HUDEP-2 (cell line): ENCODE data around the gene RPS6KL1.

Experiments used
- DNase-seq, 76 experiments: peaks; one replicate each; lab custom pipeline; 2025; ENCODE audit not compliant: unreplicated experiment in 76 of 76; lab: John Stamatoyannopoulos, UW

Gene RPS6KL1

DNA sequence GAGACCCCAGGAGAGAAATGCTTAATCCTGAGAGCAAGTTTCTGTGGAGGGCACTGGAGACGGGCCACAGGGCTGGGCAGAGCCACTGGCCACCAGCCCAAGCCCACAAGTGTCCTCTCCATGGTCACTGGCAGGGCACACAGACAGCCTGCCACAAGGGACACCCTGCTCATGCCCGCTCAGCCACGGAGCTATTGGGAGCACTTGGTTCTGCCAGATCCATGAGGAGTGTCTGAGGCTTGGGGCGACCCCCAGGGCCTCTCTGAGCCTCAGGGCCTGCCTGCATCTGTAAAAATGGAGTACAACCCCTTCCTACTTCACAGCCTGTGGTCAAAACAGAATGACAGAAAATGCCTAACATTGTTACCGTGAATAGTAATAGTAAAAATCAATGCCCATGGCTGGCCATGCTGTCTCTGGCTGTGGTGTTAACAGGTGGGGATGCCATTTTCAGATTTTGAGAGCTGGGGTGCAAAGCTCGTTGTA, 29.2 kb upstream of the RPS6KL1 start:
- no peak for DNase-seq

DNA sequence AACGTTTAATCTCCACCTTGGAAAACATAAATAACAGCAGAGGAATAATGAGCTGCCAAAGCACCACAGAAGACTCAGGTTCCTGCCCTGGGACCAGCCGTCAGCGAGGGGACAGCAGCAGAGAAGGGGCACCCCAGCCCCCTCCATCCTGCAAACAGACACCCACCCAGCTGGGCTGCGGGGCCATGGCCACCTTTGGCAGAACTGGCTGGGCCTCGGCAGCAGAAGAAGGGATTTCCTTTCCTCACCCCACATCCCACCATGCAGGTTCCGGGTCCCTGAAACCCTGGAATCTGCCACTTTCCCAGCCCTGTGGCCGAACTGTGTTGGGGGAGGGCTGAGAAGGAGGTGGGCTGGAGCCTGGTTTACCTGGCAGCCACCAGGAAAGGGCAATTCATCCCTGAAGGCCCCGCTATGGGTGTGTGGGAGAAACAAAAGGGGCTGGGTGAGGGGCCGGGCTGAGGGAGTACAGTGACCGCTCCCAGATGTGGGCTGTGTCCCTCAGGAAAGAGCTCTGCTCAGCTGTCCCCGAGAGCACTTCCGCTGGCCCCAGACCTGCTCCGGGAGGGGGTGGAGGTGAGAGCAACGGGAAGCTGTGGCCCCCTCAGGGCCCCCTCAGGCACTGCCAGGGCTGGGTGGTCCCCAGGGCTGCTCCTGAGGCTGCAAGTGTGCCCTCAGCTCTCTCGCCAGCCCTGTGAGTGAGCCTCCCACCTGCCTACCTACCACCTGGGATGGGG, 28.6 kb upstream of the RPS6KL1 start:
- DNase-seq, result no peak

DNA sequence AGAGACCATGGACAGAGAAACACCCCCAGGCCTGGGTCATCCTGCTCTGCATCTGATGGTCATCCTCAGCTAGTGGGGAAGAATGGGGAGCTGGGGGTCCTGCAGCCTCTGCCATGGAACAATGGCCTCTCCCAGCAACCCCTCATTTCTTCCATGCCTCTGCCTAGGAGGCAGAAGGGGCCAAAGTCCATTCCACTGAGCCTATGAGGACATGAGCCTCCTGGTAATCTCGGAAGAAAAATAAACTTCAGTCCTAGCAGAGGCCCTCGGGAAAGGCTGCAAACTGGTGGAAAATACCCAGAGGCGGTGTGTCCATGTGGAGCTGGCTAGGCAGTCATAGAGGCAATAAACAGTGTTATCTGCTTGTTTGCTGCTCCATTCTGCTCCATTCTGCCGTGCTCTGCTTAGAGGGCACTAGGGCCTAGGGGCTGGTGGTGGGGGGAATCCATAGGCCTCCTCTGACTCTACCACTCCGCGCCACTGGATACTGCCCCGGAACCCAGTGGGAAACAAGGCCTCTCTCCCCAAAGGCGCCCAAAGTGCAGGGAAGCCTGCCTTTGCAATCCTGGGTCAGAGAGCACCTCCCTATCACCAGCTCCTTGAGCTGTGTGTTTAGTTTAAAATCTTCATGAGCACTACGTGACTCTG, 27.9 kb upstream of the RPS6KL1 start:
- no peak for DNase-seq

DNA sequence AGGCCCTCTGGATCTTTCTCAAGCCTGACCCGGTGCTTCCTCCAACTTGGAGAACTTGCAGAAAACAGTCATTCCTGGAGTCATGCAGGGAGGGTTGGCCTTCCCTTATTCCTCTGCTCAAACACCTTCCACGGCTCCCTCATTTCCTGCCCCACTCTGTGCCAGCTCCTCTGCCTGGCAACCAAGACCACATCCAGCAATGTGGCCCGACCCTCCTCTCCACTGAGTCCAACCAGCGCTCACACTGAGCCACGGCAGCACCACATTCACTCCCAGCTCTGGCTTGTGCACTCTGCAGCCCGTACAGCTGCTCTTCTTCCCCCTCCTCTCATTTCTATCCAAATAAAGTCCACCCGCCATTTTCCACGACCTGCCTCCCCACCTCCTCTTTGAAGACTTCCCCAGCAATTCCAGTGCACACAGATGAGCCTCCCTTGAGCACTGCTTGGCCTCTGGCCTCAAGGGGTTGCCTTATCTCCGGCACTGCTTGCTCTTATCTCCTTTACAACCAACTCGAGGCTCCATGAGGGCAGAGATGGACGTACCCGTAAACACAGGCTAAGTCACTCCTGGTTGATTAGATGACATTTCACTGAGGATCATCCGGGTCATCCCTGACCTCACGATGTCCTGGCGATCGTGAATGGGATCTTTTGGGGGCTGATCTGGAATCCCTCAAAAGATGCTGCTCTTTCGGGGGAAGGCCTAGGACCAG, 27.0 kb upstream of the RPS6KL1 start:
- peak in 26 of 76 experiments; percentile 5 to 55 (median 26) for DNase-seq

DNA sequence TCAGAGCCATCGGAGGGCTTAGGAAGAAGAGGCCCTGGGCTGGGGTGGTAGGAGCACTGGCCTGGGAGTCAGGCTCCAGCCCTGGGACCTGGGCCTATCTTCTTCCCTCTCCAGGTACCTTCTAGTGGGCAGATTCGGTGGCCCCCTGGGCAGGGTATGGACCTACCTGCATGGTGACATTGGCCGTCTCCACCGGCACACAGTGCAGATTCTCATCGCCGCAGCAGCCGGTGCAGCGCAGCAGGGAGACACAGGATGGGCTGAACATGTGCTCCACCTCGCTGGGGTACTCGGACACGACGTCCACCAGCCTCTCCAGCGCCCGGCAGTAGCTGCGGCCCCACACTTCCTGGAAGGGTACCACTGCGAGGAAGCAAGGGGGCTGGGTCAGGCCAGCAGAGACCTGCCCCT, 26.1 kb upstream of the RPS6KL1 start:
- no peak for DNase-seq

DNA sequence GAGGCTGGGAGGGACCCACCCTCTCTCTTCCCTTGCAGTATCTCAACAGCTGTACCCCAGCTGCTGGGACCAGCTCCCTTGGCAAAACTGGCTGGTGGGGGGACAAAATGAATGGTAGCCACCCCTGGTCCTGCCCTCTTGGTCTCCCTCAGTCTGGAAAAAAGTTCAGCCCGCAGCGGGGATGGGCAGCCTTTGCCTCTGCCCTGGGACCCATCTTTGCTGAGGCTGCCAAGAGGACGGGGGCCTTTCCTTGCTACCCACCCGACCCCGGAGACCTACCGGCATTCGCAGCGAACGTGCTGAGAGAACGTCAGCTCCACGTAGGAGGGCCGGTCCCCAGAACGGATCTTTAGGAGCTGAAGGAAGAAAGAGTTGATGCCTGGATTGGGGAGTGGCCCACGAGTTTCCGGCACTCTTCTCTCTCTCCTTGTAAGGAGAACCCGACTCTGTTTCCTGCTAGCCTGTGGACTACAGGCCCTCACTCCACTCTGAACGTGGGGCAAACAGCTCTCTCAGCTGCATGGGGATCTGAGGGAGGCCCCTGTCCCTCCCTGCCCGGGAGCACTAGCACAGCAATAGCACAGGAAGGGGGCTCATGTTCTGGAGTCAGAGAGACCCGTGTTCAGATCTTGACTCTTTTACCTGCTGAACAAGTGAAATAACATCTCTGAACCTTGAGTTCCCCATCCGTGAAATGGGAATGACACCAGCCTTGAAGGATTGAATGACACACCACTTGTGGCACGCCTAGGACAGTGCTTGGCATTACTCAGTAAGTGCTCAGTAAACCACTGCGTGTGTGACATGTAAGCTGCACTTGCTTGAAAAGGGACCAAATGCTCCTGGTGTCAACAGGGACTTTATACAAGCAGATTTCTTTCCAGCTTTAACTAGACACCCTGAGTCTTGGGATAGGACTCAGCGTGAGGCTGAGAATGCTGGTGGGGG, 25.4 kb upstream of the RPS6KL1 start:
- DNase-seq, result no peak

DNA sequence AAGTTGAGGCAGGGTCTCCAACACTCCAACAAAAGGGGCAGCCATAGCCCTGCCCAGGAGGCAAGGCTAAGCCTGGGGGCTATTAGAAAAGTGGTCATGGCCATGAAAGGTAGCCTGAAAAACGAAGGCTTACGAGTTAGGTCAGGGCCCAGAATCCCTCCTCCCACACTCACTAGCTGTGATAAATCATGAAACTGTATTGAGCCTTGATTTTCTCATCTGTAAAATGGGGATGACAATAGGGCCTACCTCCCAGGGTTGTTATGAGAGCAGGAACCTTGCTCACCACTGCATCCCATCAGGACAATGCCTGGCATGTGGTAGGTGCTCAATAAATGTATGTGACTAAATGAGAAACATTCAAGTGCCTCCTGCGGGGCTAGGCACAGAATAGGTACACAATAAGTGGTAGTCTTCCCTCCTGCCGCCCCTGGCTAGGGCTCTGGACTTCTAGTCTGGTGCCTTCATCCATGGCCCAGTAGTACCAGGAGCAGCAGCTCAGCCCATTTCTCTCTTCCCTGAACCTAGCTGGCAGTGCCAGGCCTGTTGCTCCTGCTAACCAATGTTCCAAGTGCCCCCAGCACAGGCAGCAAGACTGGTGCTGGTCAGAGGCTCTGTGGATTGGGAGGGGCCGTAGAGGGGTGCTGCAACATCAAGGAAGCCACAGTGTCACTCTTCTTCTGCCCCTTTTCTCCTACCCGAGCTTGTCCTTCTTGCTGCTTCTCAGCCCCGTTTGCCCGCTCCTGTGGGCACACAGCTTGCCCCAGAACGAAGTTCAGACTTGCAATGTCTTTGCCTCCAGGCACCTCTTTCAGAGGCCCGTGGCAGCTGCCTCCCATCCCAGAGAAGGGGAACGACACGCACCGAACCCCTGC, 24.5 kb upstream of the RPS6KL1 start:
- DNase-seq, result no peak

DNA sequence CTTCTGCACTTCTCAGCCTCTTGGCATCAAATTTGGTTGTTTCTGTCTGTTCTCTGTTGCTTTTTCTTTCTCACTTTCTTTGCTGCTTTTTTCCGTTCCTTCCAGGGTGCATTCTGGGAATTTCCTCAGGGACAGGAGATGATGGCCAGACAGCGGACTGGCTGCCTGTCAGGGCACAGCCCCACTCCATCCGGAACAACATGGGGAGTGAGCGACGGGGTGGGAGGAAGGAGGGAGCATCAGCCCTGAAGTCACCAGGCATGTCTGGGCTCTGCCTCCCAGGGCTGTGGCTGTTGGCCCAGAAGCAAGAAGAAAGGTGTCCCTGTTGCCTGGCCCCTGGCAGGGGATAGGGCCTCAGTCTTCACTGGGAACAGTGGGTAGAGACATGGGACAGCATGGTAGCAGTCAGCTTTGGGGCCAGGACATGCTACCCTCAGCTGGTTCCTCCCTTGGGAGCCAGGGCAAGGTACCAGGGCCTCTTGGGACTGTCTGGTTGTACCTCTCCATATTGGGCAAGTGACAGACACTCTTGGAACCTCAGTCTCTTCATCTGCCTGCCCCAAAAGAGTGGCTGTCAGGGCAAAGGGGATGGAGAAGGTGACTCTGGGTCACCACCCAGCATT, 23.7 kb upstream of the RPS6KL1 start:
- no peak for DNase-seq

DNA sequence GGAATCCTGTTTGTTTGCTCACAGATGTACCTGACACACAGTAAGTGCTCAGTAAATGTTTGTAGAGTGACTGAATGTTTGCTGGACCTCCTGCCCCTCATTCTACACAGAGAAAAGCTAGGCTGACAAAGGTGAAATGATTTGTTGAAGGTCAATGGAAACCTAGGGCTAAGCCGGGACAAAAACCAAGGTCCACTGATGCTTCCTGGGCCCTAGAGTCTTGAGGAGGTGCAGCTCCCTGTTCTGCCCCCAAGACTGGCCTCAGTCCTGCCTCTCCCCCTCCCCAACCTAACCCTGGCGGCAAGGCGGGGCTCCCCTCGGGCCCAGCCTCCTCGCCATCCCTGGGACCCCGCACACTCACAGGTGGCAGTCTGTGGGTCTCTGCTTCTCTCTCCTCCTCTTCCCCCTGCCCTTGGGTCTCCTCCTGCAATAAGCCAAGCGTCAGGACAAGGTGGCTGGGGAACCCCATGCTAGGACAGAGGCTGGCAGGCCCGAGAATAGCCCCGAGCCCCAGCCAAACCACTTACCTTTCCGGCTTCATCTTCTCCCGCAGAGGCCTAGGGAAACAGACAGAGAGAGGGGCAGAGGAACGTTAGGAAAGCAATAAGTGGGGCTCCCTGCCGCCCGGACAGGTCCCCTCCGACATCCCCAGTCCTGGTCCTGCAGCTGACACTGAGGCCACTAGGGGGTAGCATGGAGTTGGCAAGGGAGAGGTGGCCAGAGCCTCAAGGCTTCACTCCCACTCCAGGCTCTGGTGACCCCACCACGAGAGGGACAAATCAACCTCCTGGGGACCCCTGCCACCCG, 23.0 kb upstream of the RPS6KL1 start:
- DNase-seq, result peak in 62 of 76 experiments; percentile 10 to 81 (median 54)

DNA sequence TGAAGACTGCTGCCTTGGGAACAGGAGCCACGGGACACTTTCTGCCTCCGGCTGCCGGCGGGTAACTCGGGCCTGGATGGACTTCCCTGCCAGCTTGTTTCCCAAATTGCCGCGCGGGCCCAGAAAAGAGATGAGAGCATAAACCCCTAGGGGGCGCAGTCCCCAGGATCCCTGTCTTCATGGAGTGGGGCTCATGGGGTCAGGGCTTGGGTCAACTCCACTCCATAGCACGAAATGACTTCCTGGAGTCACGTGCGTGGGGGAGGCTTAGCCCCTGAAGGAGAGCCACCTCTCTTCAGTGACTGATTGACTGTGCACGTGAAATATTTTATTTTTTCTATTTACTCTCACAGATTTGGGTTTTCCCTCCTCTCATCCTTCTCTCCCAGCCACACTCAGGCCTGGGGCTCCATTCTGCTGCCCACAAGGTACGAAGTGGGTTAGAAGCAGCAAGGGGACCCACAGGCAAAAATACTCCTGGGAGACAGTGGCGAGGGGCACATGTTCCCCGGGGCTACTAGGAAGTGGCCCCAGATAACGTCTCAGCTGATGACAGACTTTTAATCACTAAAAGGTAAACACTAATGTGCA, 22.3 kb upstream of the RPS6KL1 start:
- DNase-seq, result peak in 41 of 76 experiments; percentile 5 to 56 (median 26)

DNA sequence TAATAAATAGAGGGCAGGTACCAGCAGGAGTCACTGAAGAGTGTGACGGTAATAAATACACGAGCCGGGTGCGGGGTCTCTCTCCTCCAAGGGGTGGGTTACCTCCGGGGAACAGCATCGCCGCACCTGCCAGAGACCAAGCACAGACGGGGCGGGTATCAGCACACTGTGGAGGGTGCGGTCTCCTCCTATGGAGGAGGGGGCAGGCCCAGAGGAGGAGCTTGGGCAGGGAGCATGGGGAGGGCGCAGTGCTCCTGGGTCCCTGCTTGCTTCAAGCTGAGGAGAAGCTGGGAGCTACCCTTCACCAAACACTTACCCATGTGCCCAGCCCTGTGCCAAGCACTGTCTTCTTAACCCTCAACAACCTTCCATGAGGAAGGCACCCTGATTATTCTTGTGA, 19.5 kb upstream of the RPS6KL1 start:
- DNase-seq, result peak in 26 of 76 experiments; percentile 8 to 68 (median 34)

DNA sequence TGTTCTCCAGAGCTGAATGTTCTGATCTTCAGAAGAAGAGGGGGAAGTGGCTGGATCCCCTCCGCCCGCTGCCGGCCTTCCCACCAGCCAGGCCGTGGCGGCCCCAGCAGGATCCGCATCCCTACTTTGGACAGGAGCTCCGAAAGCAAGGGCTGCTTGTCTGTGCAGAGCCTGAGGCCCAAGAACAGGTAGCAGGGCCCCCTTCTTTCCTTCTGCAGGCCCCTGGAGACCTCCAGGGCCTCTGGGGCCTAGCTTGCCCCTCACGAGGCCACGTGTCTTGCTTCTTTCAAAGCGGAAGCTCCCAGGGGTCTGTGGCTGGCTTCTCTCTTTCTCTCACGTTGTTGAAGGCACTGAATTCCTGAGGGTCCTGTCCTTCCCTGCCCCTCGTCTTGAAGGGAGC, 19.1 kb upstream of the RPS6KL1 start:
- no peak for DNase-seq

DNA sequence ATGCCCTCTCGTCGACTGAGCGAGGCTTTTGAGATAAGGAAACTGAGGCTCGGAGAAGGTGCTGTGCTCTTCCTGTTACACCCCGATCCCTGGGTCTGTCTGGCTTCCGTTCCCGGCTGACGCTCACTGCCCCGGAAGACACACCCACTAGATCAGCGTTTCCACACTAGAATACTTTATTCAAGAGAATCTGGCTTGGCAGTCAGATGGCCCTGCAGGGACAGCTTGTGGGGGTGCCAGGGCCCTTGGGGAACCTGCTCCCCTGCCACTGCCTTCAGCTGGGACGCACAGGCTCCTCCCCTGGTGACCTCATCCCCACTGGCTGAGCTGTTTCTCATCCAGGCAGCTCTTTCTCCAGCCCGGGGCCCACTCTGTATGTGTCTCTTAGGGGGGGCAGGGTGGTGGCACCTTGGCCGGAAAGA, 18.6 kb upstream of the RPS6KL1 start:
- peak in 55 of 76 experiments; percentile 1 to 81 (median 46) for DNase-seq

DNA sequence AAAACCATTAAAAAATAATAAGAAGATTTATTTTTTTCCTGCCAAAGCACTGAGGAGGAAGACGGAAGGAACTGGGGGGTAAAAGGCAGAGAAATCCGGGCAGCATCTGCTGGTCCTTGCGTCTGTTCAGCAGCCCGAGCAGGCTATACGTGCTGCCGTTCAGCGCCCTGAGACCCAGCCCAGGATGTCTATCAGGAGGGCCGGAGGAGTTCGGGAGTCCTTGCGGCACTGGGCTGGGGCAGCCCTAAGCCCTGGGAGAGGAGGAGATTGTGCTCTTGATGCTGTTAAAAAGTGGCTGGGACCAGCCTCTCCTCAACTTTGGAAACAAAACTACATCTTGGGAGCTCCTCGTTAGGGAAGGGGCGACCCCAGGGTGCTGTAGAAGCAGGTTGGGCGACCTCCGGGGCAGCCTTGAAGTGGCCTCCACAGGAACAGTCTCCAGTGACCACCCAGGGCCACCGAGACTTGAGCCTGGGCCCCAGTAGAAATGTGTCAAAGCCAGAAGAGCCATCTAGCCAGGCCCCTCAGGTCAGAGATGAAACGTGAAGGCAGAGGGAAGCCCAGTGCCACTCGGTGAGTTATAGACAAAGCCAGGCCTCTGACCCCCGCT, 18.0 kb upstream of the RPS6KL1 start:
- DNase-seq, result no peak

DNA sequence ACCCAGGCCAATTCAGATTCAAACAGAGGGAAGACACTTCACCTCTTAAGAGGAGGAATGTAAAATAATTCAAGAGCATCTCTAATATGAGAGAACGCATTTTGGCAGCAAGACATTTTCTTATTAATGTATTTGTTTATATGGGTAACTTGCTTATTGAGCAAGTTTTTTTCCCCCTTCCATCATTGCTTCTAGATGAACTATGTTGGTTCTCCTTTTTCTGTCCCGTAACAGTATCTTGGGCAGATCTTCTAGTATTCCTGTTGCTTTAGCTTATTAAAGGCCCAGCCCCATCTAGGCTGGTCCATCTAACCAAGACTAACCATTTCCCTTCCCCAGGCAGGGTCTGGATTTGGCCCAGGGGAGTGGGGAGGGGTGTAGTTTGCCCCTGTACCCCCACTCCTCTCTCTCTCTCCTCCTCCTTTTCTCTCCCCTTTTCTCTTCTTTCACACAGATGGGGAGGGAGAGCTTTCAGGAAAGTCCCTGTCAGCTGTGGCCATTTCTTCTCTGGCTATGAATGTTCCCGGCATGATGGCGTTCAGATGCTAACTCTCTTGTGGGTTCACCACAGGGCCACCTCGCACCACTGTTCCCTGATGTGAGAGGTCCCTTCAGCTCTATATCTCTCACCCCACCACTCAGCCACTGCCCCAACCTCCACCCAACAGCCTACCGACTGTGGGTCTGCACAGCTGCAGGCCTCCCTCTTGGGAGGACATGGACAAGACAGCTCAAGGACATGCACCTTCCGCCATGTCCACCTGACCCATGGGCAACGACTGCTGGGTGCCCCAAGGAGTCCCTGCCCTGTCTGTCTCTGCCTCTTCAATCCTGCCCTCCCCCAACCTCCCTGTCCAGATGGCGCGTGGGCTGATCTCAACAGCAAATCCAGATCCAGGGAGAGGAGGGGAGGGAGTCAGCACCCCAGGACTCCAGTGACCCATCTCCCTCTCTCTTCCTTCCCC, 15.8 kb upstream of the RPS6KL1 start:
- DNase-seq, result no peak

DNA sequence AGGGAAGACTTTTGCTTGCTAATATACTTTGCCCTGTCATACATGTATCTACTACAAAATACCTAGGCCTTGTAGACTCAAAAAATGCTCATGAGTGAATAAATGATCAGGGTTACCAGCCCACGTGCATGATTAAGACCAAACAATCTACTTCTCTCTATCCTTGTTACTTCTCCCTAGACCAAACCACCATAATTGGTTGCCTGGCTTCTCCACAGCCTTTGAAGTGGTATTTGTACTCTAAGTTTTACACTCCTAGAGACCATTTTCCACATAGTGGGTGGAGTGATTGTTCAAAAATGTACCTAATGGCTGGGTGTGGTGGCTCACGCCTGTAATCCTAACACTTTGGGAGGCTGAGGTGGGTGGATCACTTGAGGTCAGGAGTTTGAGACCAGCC, 14.1 kb upstream of the RPS6KL1 start:
- DNase-seq, result no peak
